Tibial nerve (tissue), 4 donors: ENCODE measurements around the gene QRFPR.

Experiments
- EP300 ChIP-seq, 2 donors: sonication (generic); formaldehyde crosslinking; IDR thresholded peaks; one replicate each; pipeline ENCODE4 v1.6.1; 2017; ENCODE audit warnings: antibody characterized with exemption in 2 of 2, mild to moderate bottlenecking in 1 of 2
- POLR2A ChIP-seq, 2 donors: fragments of 450-650 bp; IDR thresholded peaks; one replicate each; pipeline ENCODE4 v1.6.1; 2017; ENCODE audit warnings: antibody characterized with exemption in 2 of 2, mild to moderate bottlenecking in 2 of 2, moderate library complexity in 2 of 2
- TF ChIP-seq, protein P1 (sequence below), 5 experiments: fragments of 200-600 bp in 3 of 5; fragments of 450-650 bp in 2 of 5; sonication (generic) in 3 of 5; IDR thresholded peaks; one replicate each; pipeline ENCODE4 v1.5.1; 2016 to 2019; ENCODE audit warnings: antibody characterized with exemption in 5 of 5, mild to moderate bottlenecking in 3 of 5, moderate library complexity in 2 of 5

DNA sequence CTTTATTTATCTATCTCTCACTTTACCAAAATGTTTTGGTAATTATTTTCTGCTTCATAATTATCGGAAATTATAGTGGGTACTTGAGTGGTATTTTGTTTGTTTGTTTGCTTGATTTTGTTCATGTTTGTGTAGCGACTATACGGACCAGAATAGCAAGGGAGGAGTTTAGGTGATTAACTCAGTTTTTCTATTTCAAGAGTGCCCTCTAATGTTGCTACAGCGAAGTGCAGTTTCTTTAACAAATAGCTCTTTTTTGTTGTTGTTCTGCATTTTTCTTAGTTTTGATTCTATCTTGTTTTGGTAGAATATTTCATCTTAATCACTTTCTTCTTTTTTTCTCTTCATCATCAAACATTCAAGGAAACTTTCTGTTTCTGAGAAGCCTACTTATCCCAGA, 40.8 kb upstream of the QRFPR start:
- TF ChIP-seq, protein P1, sequence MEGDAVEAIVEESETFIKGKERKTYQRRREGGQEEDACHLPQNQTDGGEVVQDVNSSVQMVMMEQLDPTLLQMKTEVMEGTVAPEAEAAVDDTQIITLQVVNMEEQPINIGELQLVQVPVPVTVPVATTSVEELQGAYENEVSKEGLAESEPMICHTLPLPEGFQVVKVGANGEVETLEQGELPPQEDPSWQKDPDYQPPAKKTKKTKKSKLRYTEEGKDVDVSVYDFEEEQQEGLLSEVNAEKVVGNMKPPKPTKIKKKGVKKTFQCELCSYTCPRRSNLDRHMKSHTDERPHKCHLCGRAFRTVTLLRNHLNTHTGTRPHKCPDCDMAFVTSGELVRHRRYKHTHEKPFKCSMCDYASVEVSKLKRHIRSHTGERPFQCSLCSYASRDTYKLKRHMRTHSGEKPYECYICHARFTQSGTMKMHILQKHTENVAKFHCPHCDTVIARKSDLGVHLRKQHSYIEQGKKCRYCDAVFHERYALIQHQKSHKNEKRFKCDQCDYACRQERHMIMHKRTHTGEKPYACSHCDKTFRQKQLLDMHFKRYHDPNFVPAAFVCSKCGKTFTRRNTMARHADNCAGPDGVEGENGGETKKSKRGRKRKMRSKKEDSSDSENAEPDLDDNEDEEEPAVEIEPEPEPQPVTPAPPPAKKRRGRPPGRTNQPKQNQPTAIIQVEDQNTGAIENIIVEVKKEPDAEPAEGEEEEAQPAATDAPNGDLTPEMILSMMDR (IDR thresholded peaks at IDR 0.05) = no peak
- TF ChIP-seq POLR2A (IDR thresholded peaks at IDR 0.05) = no peak
- no peak for TF ChIP-seq EP300 (IDR thresholded peaks at IDR 0.05)
